Myocyte (in vitro differentiated cells): ENCODE results near the gene SLC35F3. TPM values are rescaled to one million over a fixed set of nuclear protein-coding genes. Genes with fewer than 3 reads are reported as not detected.
A peak's percentile ranks its signal among the peaks of the same experiment; 100 is the strongest.

Experiments used
- DNase-seq: peaks from one replicate; pipeline ENCODE4 v3.0.0-alpha.2; 2012; ENCODE audit warnings: low read depth
- total RNA-seq: library from RNA; depleted of rRNA; stranded (reverse); fragments of >200 nt; gene quantifications from 2 replicates; pipeline ENCODE4 v1.2.3, GENCODE V29; 2014

The SLC35F3 gene
- total RNA-seq, 1 donor from 2014 or later = not detected

DNA sequence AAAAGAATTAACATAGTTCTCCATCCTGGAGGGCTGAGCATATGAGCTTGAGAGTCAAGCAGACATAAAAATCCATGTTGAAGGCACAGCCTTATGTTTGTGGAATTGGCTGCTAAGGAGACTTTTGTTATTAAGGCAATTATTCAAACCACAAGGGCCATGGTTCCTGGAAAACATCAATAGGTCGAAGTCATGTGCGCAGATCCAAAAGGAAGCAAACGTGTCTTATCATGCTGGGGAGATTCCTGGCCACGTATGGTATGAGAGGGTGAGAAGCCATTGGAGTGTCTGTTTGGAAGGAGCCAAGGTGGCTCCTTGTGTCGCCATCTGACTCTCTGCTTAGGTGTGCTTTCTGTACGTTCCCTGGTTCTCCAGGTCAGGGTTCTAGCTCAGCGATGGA is 406.9 kb downstream of the SLC35F3 start:
- DNase-seq = no peak

DNA sequence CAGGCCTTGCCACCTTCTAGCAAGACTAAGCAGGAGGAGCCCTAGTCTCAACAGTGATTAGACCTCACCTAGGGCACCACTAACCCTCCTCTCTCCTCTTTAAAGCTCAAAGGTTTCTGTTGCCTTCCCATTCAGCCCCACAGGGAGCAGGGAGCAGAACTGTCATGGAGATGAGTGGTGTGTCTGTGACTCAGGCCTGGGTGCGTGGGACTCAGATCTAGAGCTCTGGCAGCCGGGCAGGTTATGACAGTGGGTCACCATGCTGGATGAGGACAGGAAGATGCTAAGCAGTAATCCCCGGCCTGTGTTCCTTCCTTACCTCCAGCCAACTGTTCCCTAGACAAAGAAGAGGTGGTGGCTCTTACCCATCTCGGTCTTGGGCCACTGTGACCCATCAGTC is 408.7 kb downstream of the SLC35F3 start:
- no peak for DNase-seq

- no peak for DNase-seq
Observed at GRCh38 chr1:234315091-234315541, 410.6 kb downstream of the SLC35F3 start.

DNA sequence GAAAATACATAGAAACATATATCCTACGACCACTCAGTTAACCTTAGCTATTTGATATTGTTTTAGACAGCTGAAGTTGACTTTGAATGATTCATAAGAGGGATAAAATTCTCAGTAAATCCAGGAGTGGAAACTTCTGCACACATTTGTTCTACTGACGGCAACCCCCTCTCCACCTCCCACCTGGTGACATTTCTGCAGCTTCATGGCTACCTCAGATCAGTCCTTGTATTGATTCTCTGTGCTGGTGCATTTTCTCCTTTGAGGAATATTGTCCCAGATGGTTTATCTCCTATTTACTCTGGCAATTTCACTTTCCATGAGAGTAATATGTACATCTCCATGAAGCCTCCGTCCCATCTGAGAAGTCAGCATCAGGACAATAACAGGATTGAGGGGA is 411.1 kb downstream of the SLC35F3 start:
- DNase-seq = no peak

GRCh38 chr1:234316486-234316885 is 412.0 kb downstream of the SLC35F3 start:
- DNase-seq = no peak

DNA sequence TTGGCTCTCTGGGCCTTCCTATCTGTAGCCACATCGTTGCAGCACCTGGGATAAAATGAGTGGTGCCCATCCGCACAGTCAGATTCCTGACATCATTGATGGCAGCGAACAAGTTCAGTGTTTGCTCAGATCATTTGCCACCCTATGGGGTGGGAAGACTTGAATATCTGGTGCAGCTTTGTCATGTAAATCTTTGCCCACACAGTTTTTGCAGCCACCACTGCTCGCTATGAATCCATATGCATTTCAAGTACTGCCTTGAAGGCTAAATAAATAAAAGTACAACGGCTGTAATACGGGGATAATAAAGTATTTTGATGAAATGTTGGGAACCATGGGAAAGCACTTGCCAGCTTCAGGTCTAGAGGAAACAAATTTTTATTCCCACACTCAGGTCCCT is 412.5 kb downstream of the SLC35F3 start:
- no peak for DNase-seq

- no peak for DNase-seq
Observed at GRCh38 chr1:234320069-234320468, 415.6 kb downstream of the SLC35F3 start.

- no peak for DNase-seq
Observed at GRCh38 chr1:234320549-234320948, 416.1 kb downstream of the SLC35F3 start.

GRCh38 chr1:234321231-234321630 is 416.8 kb downstream of the SLC35F3 start:
- DNase-seq = no peak

DNA sequence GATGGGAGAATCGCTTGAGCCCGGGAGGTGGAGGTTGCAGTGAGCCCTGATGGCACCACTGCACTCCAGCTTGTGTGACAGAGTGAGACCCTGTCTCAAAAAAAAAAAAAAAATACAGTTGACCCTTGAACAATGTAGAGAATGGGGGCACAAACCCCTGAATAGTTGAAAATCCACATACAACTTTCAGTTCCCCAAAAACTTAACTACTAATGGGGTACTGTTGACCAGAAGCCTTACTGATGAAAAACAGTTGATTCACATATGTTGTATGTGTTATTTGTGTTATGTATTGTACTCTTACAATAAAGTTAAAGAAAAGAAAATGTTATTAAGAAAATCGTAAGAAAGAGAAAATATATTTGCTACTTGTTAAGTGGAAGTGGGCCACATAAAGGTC is 417.6 kb downstream of the SLC35F3 start:
- no peak for DNase-seq

GRCh38 chr1:234322979-234323378 is 418.5 kb downstream of the SLC35F3 start:
- DNase-seq = no peak

- DNase-seq = peak; percentile 18
Observed at GRCh38 chr1:234324821-234325220, 420.3 kb downstream of the SLC35F3 start.

DNA sequence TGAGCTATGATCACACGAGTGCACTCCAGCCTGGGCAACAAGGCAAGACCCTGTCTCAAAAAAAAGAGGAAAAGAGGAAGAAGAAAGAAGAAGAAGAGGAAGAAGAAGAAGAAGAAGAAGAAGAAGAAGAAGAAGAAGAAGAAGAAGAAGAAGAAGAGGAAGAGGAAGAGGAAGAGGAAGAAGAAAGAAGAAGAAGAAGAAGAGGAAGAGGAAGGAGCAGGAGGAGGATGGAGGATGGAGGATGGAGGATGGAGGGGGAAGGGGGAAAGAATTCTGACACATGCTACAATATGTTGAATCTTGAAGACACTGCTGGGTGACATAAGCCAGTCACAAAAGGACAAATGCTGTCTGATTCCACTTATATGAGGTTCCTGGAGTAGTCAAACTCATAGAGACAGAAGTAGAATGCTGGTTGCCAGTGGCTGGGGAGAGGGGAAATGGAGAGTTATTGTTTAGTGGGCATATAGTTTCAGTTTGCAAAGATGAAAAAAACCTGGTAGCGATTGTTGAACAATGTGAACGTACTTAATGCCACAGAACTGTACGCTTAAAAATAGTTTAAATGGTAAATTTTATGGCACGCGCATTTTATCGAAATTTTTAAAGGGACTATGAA is 421.5 kb downstream of the SLC35F3 start:
- no peak for DNase-seq

DNA sequence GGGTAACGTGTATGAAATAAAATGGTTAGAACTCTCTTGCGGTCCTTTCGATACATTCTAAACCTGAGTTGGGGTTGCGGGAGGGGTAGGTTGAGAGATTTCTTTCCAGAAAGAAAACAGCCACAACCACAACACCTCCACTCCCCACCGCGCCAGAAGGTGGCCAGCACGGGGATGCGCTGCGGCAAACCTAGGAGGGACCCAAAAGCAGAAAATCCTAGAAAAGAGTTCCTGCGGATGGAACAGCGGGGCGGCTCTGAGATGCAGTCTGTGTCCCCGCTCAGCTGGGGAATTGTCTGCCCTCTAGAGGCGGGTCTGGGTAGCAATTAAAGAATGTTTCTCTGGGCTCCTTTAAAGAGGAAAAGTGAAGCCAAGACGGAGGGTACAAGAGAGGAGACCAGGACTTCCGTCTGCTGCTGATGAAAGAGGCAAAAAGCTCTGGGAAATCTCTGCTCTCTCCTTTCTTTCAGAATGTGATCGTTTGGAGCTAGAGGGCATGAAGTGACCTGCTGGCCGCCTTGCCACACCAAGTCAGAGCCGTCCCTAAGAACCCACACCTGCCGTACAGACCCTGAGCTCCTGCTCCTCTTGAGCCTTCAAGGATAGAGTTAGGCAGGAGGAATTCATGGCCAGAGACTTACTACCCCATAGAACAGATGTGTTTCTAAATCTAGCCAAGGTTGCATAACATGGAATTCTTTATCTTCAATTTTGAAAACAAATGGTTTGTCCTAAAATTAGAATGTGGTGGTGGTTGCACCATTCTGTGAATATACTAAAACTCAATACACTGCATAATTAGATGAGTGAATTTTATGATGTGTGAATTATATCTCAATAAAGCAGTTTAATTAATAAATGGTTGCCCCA is 422.3 kb downstream of the SLC35F3 start:
- peak; percentile 31 for DNase-seq

DNA sequence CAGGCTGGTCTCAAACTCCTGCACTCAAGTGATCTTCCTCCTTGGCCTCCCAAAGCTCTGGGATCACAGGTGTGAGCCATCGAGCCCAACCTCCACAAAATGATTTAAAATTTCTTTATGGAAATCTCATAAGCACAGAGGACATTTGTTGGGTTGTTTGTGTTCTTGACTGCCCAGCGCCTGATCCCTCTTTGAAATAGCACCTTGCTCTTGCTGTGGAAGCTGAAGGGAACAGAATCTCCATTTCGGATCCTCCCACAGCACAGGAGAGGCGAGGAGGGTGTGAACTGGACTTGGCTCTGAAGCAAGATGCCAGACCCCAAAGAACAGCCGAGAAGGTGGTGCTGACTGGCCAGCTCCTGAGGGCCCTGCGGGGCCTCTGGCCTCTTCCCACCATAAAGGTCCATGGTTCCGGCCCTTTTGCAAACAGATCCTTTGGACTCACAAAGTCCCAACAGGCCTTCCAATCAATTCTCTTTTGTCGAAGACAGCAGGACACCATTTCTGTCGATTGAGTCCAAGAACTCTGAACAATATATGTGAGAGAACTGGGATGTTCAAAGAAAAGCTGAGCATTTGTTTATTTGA is 423.2 kb downstream of the SLC35F3 start:
- no peak for DNase-seq

- DNase-seq = no peak
Observed at GRCh38 chr1:234330843-234331215, 426.4 kb downstream of the SLC35F3 start.

DNA sequence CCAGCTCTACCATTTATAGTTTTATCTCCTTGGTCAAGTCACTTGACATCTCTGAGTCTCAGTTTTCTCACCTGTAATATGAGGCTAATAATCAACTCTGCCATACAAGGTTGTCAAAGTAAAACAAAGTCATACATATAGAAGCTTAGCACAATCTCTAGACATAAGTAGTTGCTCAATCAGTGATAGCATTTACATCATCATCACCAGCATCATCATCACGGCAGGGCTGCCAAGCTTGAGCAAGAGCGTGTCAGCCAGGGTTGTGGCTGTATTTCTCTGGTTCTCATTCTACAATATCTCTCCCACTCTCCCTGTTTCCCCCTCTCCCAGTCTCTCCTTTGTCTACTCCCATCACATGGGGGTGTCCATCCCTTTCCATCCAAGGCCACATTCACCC is 427.0 kb downstream of the SLC35F3 start:
- DNase-seq = no peak

- no peak for DNase-seq
Observed at GRCh38 chr1:234336359-234336758, 431.9 kb downstream of the SLC35F3 start.

GRCh38 chr1:234337233-234337632 is 432.8 kb downstream of the SLC35F3 start:
- no peak for DNase-seq

GRCh38 chr1:234340528-234340927 is 436.1 kb downstream of the SLC35F3 start:
- no peak for DNase-seq

GRCh38 chr1:234342774-234343173 is 438.3 kb downstream of the SLC35F3 start:
- DNase-seq = no peak

GRCh38 chr1:234345237-234345636 is 440.8 kb downstream of the SLC35F3 start:
- DNase-seq = no peak
